Kidney (tissue), 11 donors: ENCODE results near the gene FCGR3B. TPM values are rescaled to one million over a fixed set of nuclear protein-coding genes. Genes with fewer than 3 reads are reported as not detected.
A peak's percentile ranks its signal among the peaks of the same experiment; 100 is the strongest.
"Not testable (repeated sequence)": the region's sequence is repeated elsewhere in the genome, so short reads cannot be mapped to it uniquely, and the experiment has no call there.

Experiments used
- DNase-seq, 5 donors: peaks; one replicate each; pipeline ENCODE4 v3.0.0-alpha.2; 2013 to 2020
- FAIRE-seq: peaks from 2 replicates; lab custom pipeline; 2012; peaks lifted over from hg19 to GRCh38; lab: Jason Lieb, UNC
- H3K27ac ChIP-seq, 2 donors: one replicate each; pipeline ENCODE4 v1.7.0; 2013; ENCODE audit warnings: low read depth in 2 of 2, low read length in 2 of 2, inconsistent platforms in 1 of 2
- H3K27me3 ChIP-seq: one replicate; pipeline ENCODE4 v1.7.1; 2013; ENCODE audit warnings: low read length, inconsistent platforms; ENCODE audit not compliant: control insufficient read depth, insufficient read depth
- H3K36me3 ChIP-seq, 3 donors: one replicate each; pipeline versions ENCODE4 v1.7.0 to v1.7.1; 2013; ENCODE audit warnings: low read length in 3 of 3, control low read depth in 1 of 3, inconsistent platforms in 1 of 3; ENCODE audit not compliant: insufficient read depth in 3 of 3, control insufficient read depth in 2 of 3
- H3K4me1 ChIP-seq, 3 donors: one replicate each; pipeline versions ENCODE4 v1.7.0 to v1.7.1; 2013; ENCODE audit warnings: low read length in 3 of 3, inconsistent platforms in 1 of 3, low read depth in 1 of 3; ENCODE audit not compliant: control insufficient read depth in 2 of 3, insufficient read depth in 2 of 3
- H3K4me3 ChIP-seq, 3 donors: one replicate each; pipeline versions ENCODE4 v1.7.0 to v1.8.1; 2013; ENCODE audit warnings: low read length in 3 of 3, control low read depth in 1 of 3, inconsistent platforms in 1 of 3
- H3K9ac ChIP-seq, 3 donors: one replicate each; pipeline versions ENCODE4 v1.7.0 to v1.7.1; 2013; ENCODE audit warnings: low read length in 3 of 3, control low read depth in 1 of 3, inconsistent platforms in 1 of 3
- H3K9me3 ChIP-seq, 3 donors: one replicate each; pipeline versions ENCODE4 v1.7.0 to v1.7.1; 2013; ENCODE audit warnings: low read length in 3 of 3, control low read depth in 1 of 3, inconsistent platforms in 1 of 3; ENCODE audit not compliant: control insufficient read depth in 2 of 3, insufficient read depth in 1 of 3
- intact Hi-C: fragments of 100-400 bp; cut with DNase I; formaldehyde crosslinking; loops from one replicate; pipeline ENCODE4 v1.11.1; 2022
- polyA plus RNA-seq: library from polyadenylated mRNA; stranded (reverse); fragments of 350-450 nt; fragmentation: Illumina TruSeq; extraction: RNeasy Lipid Tissue Mini Kit (QIAGEN cat#74804); gene quantifications from one replicate; pipeline ENCODE4 v1.2.3, GENCODE V29; 2014; ENCODE audit warnings: low read depth, low replicate concordance; ENCODE audit not compliant: insufficient read depth
- total RNA-seq: library from RNA; stranded (reverse); fragmentation: NEBNext Ultra II Directional; extraction: Animal tissue kit (Norgen Biotek cat#: 25700); gene quantifications from one replicate; pipeline ENCODE4 v1.2.1, GENCODE V29; 2021
- donor health status: control.
- donor health status: control.
- donor health status: DM: yes; HTN: yes; CAD: no.
- donor health status: Normal renal cell carcinoma (clear cell type).

FCGR3B gene
- total and polyA plus RNA-seq, 2 donors from 2014 or later, result 4.3 TPM; not detected in 1

- peaks cover 11% of the 10 kb centered on the region for H3K27me3 ChIP-seq
- DNase-seq, result peak; percentile 44 to 85 (median 66)
- H3K4me3 ChIP-seq, result peak overlapping the region; percentile 35 to 67 (median 45)
- H3K27ac ChIP-seq, FAIRE-seq, H3K9me3 ChIP-seq, H3K36me3 ChIP-seq, intact Hi-C loops, H3K4me1 ChIP-seq: not testable (repeated sequence)
- H3K9ac ChIP-seq, result peak overlapping the region in 1 of 3 donors; percentile 62
These were observed 9.6 kb downstream of the FCGR3B start for GRCh38 chr1:161621181-161622000.

DNA sequence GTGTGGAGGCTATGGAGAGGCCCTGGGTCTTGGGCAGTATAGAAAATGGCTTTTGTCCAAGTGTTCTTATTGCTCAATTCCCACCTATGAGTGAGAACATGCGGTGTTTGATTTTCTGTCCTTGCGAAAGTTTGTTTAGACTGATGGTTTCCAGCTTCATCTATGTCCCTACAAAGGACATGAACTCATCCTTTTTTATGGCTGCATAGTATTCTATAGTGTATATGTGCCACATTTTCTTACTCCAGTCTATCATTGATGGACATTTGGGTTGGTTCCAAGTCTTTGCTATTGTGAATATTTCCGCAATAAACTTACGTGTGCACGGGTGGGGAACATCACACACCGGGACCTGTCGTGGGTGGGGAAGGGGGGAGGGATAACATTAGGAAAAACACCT is 10.6 kb downstream of the FCGR3B start:
- intact Hi-C loops, H3K4me3 ChIP-seq, DNase-seq, H3K36me3 ChIP-seq, H3K27ac ChIP-seq, H3K9me3 ChIP-seq, FAIRE-seq, H3K4me1 ChIP-seq, H3K9ac ChIP-seq: not testable (repeated sequence)
- peaks cover 11% of the 10 kb centered on the region for H3K27me3 ChIP-seq

DNA sequence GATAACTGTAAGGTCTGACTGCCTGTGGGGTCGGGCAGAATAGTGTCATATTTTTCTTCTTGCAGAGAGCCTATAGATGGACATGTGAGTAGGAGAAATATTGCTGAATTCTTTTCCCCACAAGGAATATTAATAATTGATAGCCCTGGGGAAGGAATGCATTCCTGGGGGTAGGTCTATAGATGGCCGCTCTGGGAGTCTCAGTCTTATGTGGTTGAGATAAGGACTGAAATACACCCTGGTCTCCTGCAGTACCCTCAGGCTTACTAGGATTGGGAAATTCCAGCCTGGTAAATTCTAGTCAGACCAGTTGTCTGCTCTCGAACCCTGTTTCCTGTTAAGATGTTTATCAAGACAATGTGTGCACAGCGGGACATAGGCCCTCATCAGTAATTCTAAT is 12.5 kb downstream of the FCGR3B start:
- intact Hi-C loops, H3K36me3 ChIP-seq, H3K27ac ChIP-seq, DNase-seq, H3K9me3 ChIP-seq, H3K9ac ChIP-seq, H3K4me1 ChIP-seq, FAIRE-seq, H3K4me3 ChIP-seq: not testable (repeated sequence)
- H3K27me3 ChIP-seq, result peaks cover 11% of the 10 kb centered on the region

DNA sequence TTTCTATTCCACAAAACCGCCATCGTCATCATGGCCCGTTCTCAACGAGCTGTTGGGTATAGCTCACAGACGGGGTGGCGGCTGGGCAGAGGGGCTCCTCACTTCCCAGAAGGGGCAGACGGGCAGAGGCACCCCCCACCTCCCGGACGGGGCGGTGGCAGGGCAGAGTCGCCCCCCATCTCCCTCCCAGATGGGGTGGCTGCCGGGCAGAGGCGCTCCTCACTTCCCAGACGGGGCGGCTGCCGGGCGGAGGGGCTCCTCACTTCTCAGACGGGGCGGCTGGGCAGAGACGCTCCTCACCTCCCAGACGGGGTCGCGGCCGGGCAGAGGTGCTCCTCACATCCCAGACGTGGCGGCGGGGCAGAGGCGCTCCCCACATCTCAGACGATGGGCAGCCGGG is 14.6 kb downstream of the FCGR3B start:
- DNase-seq, result peak in 1 of 5 donors; percentile 76
- H3K9ac ChIP-seq, H3K9me3 ChIP-seq, FAIRE-seq, H3K27me3 ChIP-seq, H3K4me3 ChIP-seq, H3K4me1 ChIP-seq, intact Hi-C loops, H3K36me3 ChIP-seq, H3K27ac ChIP-seq: not testable (repeated sequence)

GRCh38 chr1:161613142-161613514 is 17.8 kb downstream of the FCGR3B start:
- H3K36me3 ChIP-seq, H3K4me1 ChIP-seq, H3K9me3 ChIP-seq, intact Hi-C loops, H3K27ac ChIP-seq, FAIRE-seq, H3K27me3 ChIP-seq: not testable (repeated sequence)
- Histone ChIP-seq H3K4me3 (peak overlapping the region in 1 of 3 donors; percentile 36), H3K9ac (peak overlapping the region in 1 of 3 donors; percentile 30)
- DNase-seq, result peak in 4 of 5 donors; percentile 40 to 91 (median 54)

DNA sequence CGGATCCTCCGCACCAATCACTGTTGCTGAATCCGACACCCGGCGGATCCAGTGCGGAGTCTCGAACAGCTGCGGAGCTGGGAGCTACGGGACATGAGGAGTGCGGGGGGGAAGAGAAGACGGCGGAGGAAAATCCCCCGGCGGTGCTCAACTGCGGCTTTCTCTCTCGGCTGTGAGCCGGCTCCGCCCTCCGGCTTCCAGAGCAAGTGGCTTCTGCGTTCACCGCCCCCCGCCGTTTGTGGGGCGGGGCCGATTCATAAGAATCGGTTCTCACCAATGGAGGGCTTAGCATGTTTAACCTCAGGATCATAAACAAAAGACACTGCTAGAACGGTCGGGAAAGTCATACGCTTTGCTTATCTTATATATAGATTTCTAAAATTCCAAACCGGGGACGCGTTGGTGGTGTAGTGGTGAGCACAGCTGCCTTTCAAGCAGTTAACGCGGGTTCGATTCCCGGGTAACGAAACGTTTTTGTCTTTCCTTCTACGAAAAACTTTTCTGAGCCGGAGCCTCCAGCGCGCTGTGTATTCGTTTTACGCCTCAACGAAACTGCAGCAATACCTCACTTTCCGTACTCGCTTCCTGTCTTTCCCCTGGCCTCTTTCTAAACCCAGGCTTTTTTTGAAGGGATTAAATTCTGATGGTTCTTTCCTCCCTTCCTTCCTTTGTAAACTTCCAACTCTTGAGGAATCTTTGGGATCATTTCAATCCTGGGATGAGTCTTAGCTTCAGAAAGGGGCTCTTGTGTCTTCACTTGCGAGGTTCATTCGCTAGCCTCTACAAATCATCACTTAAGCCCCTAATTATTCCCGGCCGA is 18.4 kb downstream of the FCGR3B start:
- H3K27me3 ChIP-seq, H3K4me1 ChIP-seq, intact Hi-C loops, H3K9me3 ChIP-seq, FAIRE-seq, H3K36me3 ChIP-seq: not testable (repeated sequence)
- Histone ChIP-seq H3K9ac (peak overlapping the region in 1 of 3 donors; percentile 89), H3K4me3 (peak overlapping the region; percentile 63 to 88 (median 72)), H3K27ac (peak overlapping the region in 1 of 2 donors; percentile 72)
- peak; percentile 94 to 100 (median 97) for DNase-seq

GRCh38 chr1:161611866-161612321 is 19.1 kb downstream of the FCGR3B start:
- H3K9me3 ChIP-seq, H3K27ac ChIP-seq, H3K27me3 ChIP-seq, intact Hi-C loops, H3K4me1 ChIP-seq, H3K36me3 ChIP-seq, FAIRE-seq: not testable (repeated sequence)
- Histone ChIP-seq H3K4me3 (peak overlapping the region; percentile 63 to 88 (median 72)), H3K9ac (peak overlapping the region in 1 of 3 donors; percentile 89)
- DNase-seq, result peak in 4 of 5 donors; percentile 48 to 84 (median 73)

GRCh38 chr1:161610198-161610597 is 20.8 kb downstream of the FCGR3B start:
- H3K9ac ChIP-seq, H3K36me3 ChIP-seq, H3K4me1 ChIP-seq, H3K27ac ChIP-seq, H3K4me3 ChIP-seq, H3K9me3 ChIP-seq, FAIRE-seq, intact Hi-C loops, H3K27me3 ChIP-seq, DNase-seq: not testable (repeated sequence)
